Measurements from ENCODE around the gene NAV2.

Gene NAV2

GRCh38 chr11:19974886-19975285 is 262.2 kb downstream of the NAV2 start:
- Histone ChIP-seq H3K9ac (ENCODE audit: low read length) (no peak overlapping the region), H3F3A (ENCODE audit: insufficient read depth, low read length) (0 out of 2 replicates have a peak, but pooled peaks cover 4% of the 10 kb centered on the region), H3K79me2 (ENCODE audit: low read length) (no peaks in the 10 kb centered on the region), H3K27ac (ENCODE audit: low read length) (no peak overlapping the region), H3K9me2 (replicated peaks; ENCODE audit: insufficient read depth, low read length) (no peaks in the 10 kb centered on the region), H4K20me1 (ENCODE audit: insufficient read depth, low read length) (no peaks in the 10 kb centered on the region), H2AFZ (ENCODE audit: low read length) (no peak overlapping the region), H3K36me3 (replicated peaks; ENCODE audit: insufficient read depth, low read length) (no peaks in the 10 kb centered on the region), H3K4me2 (ENCODE audit: low read depth, low read length) (no peak overlapping the region), H3K4me1 (ENCODE audit: low read length) (peaks cover 9% of the 10 kb centered on the region), H3K9me3 (replicated peaks; ENCODE audit: insufficient read depth, low read length) (no peaks in the 10 kb centered on the region), H3K27me3 (replicated peaks; ENCODE audit: insufficient read depth, low read length) (no peaks in the 10 kb centered on the region), H3K4me3 (ENCODE audit: low read length) (no peak overlapping the region)
- no peak for TF ChIP-seq EZH2phosphoT487 (IDR thresholded peaks at IDR 0.05; ENCODE audit: low read length)
- DNase-seq = no peak

GRCh38 chr11:19975414-19975990 is 262.9 kb downstream of the NAV2 start:
- no peak for DNase-seq
- Histone ChIP-seq H3F3A (ENCODE audit: insufficient read depth, low read length) (no peaks in the 10 kb centered on the region), H3K9ac (ENCODE audit: low read length) (no peak overlapping the region), H3K4me1 (ENCODE audit: low read length) (peaks cover 3% of the 10 kb centered on the region; the same call in 1 of the 2 replicates), H3K79me2 (ENCODE audit: low read length) (no peaks in the 10 kb centered on the region), H3K4me2 (ENCODE audit: low read depth, low read length) (no peak overlapping the region), H3K9me2 (replicated peaks; ENCODE audit: insufficient read depth, low read length) (no peaks in the 10 kb centered on the region), H3K4me3 (ENCODE audit: low read length) (no peak overlapping the region), H3K9me3 (replicated peaks; ENCODE audit: insufficient read depth, low read length) (no peaks in the 10 kb centered on the region), H3K27ac (ENCODE audit: low read length) (no peak overlapping the region), H4K20me1 (ENCODE audit: insufficient read depth, low read length) (no peaks in the 10 kb centered on the region), H3K36me3 (replicated peaks; ENCODE audit: insufficient read depth, low read length) (no peaks in the 10 kb centered on the region), H2AFZ (ENCODE audit: low read length) (no peak overlapping the region), H3K27me3 (replicated peaks; ENCODE audit: insufficient read depth, low read length) (no peaks in the 10 kb centered on the region)
- TF ChIP-seq EZH2 (optimal IDR thresholded peaks at IDR 0.05; ENCODE audit: low read depth, low read length) (no peak), EZH2phosphoT487 (IDR thresholded peaks at IDR 0.05; ENCODE audit: low read length) (no peak), CTCF (IDR thresholded peaks at IDR 0.05; ENCODE audit: low read length) (no peak)

- Histone ChIP-seq H3F3A (ENCODE audit: insufficient read depth, low read length) (no peaks in the 10 kb centered on the region), H3K4me2 (ENCODE audit: low read depth, low read length) (no peak overlapping the region), H3K27me3 (replicated peaks; ENCODE audit: insufficient read depth, low read length) (no peaks in the 10 kb centered on the region), H3K27ac (ENCODE audit: low read length) (no peak overlapping the region), H2AFZ (ENCODE audit: low read length) (no peak overlapping the region), H3K9me3 (replicated peaks; ENCODE audit: insufficient read depth, low read length) (no peaks in the 10 kb centered on the region), H3K4me3 (ENCODE audit: low read length) (no peak overlapping the region), H3K4me1 (ENCODE audit: low read length) (no peaks in the 10 kb centered on the region), H3K9me2 (replicated peaks; ENCODE audit: insufficient read depth, low read length) (no peaks in the 10 kb centered on the region), H3K79me2 (ENCODE audit: low read length) (no peaks in the 10 kb centered on the region), H4K20me1 (ENCODE audit: insufficient read depth, low read length) (no peaks in the 10 kb centered on the region), H3K9ac (ENCODE audit: low read length) (no peak overlapping the region), H3K36me3 (replicated peaks; ENCODE audit: insufficient read depth, low read length) (no peaks in the 10 kb centered on the region)
- TF ChIP-seq EZH2phosphoT487 (IDR thresholded peaks at IDR 0.05; ENCODE audit: low read length) (no peak), EZH2 (optimal IDR thresholded peaks at IDR 0.05; ENCODE audit: low read depth, low read length) (no peak), CTCF (IDR thresholded peaks at IDR 0.05; ENCODE audit: low read length) (no peak)
- no peak for DNase-seq
Measured at GRCh38 chr11:19976281-19976941, 263.8 kb downstream of the NAV2 start.

- H3K9ac ChIP-seq (ENCODE audit: low read length) = no peak overlapping the region
- no peak for DNase-seq
- no peaks in the 10 kb centered on the region for H3K79me2 ChIP-seq (ENCODE audit: low read length)
- TF ChIP-seq EZH2phosphoT487 (IDR thresholded peaks at IDR 0.05; ENCODE audit: low read length) (no peak), CTCF (IDR thresholded peaks at IDR 0.05; ENCODE audit: low read length) (no peak), EZH2 (optimal IDR thresholded peaks at IDR 0.05; ENCODE audit: low read depth, low read length) (no peak)
- H3K4me2 ChIP-seq (ENCODE audit: low read depth, low read length) = no peak overlapping the region
- H3K9me3 ChIP-seq (replicated peaks; ENCODE audit: insufficient read depth, low read length) = no peaks in the 10 kb centered on the region
- H4K20me1 ChIP-seq (ENCODE audit: insufficient read depth, low read length) = no peaks in the 10 kb centered on the region
- H3K4me3 ChIP-seq (ENCODE audit: low read length) = no peak overlapping the region
- H3K4me1 ChIP-seq (ENCODE audit: low read length) = no peaks in the 10 kb centered on the region
- no peak overlapping the region for H3K27ac ChIP-seq (ENCODE audit: low read length)
- H3K27me3 ChIP-seq (replicated peaks; ENCODE audit: insufficient read depth, low read length) = no peaks in the 10 kb centered on the region
- H3K36me3 ChIP-seq (replicated peaks; ENCODE audit: insufficient read depth, low read length) = no peaks in the 10 kb centered on the region
- no peaks in the 10 kb centered on the region for H3F3A ChIP-seq (ENCODE audit: insufficient read depth, low read length)
- no peaks in the 10 kb centered on the region for H3K9me2 ChIP-seq (replicated peaks; ENCODE audit: insufficient read depth, low read length)
- H2AFZ ChIP-seq (ENCODE audit: low read length) = no peak overlapping the region
Measured at GRCh38 chr11:19977941-19978340, 265.3 kb downstream of the NAV2 start.
